OCI-LY1 (cell line): ENCODE results near the gene FANK1.

ENCODE experiments used
- EZH2 ChIP-seq: fragments of 200-600 bp; sonication (generic), shearing (Covaris generic); IDR thresholded peaks from 2 replicates; pipeline ENCODE4 v1.8.0; 2017; ENCODE audit warnings: borderline replicate concordance, mixed run types, mild to moderate bottlenecking, antibody characterized with exemption, low read length, moderate library complexity, mixed read lengths
- TF ChIP-seq, protein P1 (sequence below): fragments of 200-600 bp; sonication (generic), shearing (Covaris generic); IDR thresholded peaks from 2 replicates; pipeline ENCODE4 v1.5.1; 2017; ENCODE audit warnings: mild to moderate bottlenecking, antibody characterized with exemption, low read length, moderate library complexity, mixed read lengths

DNA sequence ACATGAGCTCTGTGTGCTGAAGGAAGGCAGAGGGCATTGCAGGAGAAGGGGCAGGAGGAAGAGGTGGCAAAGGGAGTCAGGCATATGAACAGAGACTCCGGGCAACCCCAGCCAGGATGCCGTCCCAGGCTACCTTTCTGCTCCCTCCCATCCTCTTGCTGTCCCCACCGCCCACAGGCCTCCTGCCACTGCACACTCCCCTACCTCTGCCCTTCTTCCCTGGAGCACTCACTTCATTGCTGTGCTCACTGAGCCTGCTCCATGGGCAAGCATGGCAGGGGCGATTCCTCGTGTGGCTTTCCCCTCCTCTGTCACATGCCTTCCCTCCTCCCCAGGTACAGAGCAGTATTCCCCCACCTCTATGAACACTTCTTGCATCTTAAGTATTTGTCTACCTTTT is 93.4 kb downstream of the FANK1 start:
- TF ChIP-seq, protein P1, sequence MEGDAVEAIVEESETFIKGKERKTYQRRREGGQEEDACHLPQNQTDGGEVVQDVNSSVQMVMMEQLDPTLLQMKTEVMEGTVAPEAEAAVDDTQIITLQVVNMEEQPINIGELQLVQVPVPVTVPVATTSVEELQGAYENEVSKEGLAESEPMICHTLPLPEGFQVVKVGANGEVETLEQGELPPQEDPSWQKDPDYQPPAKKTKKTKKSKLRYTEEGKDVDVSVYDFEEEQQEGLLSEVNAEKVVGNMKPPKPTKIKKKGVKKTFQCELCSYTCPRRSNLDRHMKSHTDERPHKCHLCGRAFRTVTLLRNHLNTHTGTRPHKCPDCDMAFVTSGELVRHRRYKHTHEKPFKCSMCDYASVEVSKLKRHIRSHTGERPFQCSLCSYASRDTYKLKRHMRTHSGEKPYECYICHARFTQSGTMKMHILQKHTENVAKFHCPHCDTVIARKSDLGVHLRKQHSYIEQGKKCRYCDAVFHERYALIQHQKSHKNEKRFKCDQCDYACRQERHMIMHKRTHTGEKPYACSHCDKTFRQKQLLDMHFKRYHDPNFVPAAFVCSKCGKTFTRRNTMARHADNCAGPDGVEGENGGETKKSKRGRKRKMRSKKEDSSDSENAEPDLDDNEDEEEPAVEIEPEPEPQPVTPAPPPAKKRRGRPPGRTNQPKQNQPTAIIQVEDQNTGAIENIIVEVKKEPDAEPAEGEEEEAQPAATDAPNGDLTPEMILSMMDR: no peak
- no peak for TF ChIP-seq EZH2
